Esophagus muscularis mucosa (tissue), 4 donors: ENCODE results near the gene B4GALNT2. TPM values are rescaled to one million over a fixed set of nuclear protein-coding genes. Genes with fewer than 3 reads are reported as not detected.
A peak's percentile ranks its signal among the peaks of the same experiment; 100 is the strongest.
"Not testable (repeated sequence)": the region's sequence is repeated elsewhere in the genome, so short reads cannot be mapped to it uniquely, and the experiment has no call there.

Source experiments
- DNase-seq: peaks from one replicate; pipeline ENCODE4 v3.0.0-alpha.2; 2017; ENCODE audit errors: extremely low spot score
- H3K27ac ChIP-seq, 4 donors: fragments of 200-600 bp; sonication (generic); replicated peaks in 1 of 4; 1 replicate in 3 of 4; 2 replicates in 1 of 4; pipeline ENCODE4 v1.5.1; 2016 to 2019; ENCODE audit warnings: mild to moderate bottlenecking in 1 of 4
- H3K27me3 ChIP-seq, 4 donors: fragments of 200-600 bp; sonication (generic); one replicate each; pipeline versions ENCODE4 v1.5.1 to v1.6.0; 2016 to 2019
- H3K36me3 ChIP-seq, 4 donors: fragments of 200-600 bp; sonication (generic); one replicate each; pipeline ENCODE4 v1.5.1; 2016 to 2019
- H3K4me1 ChIP-seq, 4 donors: fragments of 200-600 bp; sonication (generic); one replicate each; pipeline ENCODE4 v1.5.1; 2016 to 2019
- H3K4me3 ChIP-seq, 4 donors: fragments of 200-600 bp; sonication (generic); 1 replicate in 2 of 4; 2 replicates in 2 of 4; pipeline ENCODE4 v1.5.1; 2016 to 2019; ENCODE audit warnings: mild to moderate bottlenecking in 4 of 4, moderate library complexity in 1 of 4
- H3K9me3 ChIP-seq, 4 donors: fragments of 200-600 bp; sonication (generic); 1 replicate in 3 of 4; 2 replicates in 1 of 4; pipeline ENCODE4 v1.5.1; 2016 to 2019
- CTCF ChIP-seq, 3 experiments: fragments of 200-600 bp in 2 of 3; fragments of 450-650 bp in 1 of 3; sonication (generic) in 2 of 3; IDR thresholded peaks; one replicate each; pipeline ENCODE4 v1.5.1; 2017 to 2019; ENCODE audit warnings: antibody characterized with exemption in 3 of 3, mild to moderate bottlenecking in 2 of 3, moderate library complexity in 1 of 3
- EP300 ChIP-seq: sonication (generic); formaldehyde crosslinking; IDR thresholded peaks from one replicate; pipeline ENCODE4 v1.6.1; 2017; ENCODE audit warnings: antibody characterized with exemption
- POLR2A ChIP-seq: fragments of 450-650 bp; IDR thresholded peaks from one replicate; pipeline ENCODE4 v1.6.1; 2017; ENCODE audit warnings: antibody characterized with exemption, moderate library complexity, mild to moderate bottlenecking, low read depth
- POLR2AphosphoS5 ChIP-seq, 2 donors: sonication (generic); formaldehyde crosslinking; IDR thresholded peaks; one replicate each; pipeline ENCODE4 v1.6.1; 2017; ENCODE audit warnings: antibody characterized with exemption in 2 of 2
- WGBS: methylation state at CpG from one replicate; pipeline ENCODE4 v1.1.5; 2018; 5-methylcytosine and 5-hydroxymethylcytosine counted together
- intact Hi-C: fragments of 100-400 bp; cut with DNase I; formaldehyde crosslinking; loops from one replicate; pipeline ENCODE4 v1.15.1; 2023
- total RNA-seq, 4 donors: library from RNA; depleted of rRNA; stranded (reverse); fragments of >200 nt; gene quantifications; one replicate each; pipeline versions ENCODE4 v1.1.0 to v1.2.1, GENCODE V29; 2016

B4GALNT2 gene, protein sequence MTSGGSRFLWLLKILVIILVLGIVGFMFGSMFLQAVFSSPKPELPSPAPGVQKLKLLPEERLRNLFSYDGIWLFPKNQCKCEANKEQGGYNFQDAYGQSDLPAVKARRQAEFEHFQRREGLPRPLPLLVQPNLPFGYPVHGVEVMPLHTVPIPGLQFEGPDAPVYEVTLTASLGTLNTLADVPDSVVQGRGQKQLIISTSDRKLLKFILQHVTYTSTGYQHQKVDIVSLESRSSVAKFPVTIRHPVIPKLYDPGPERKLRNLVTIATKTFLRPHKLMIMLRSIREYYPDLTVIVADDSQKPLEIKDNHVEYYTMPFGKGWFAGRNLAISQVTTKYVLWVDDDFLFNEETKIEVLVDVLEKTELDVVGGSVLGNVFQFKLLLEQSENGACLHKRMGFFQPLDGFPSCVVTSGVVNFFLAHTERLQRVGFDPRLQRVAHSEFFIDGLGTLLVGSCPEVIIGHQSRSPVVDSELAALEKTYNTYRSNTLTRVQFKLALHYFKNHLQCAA
- not detected for total RNA-seq

DNA sequence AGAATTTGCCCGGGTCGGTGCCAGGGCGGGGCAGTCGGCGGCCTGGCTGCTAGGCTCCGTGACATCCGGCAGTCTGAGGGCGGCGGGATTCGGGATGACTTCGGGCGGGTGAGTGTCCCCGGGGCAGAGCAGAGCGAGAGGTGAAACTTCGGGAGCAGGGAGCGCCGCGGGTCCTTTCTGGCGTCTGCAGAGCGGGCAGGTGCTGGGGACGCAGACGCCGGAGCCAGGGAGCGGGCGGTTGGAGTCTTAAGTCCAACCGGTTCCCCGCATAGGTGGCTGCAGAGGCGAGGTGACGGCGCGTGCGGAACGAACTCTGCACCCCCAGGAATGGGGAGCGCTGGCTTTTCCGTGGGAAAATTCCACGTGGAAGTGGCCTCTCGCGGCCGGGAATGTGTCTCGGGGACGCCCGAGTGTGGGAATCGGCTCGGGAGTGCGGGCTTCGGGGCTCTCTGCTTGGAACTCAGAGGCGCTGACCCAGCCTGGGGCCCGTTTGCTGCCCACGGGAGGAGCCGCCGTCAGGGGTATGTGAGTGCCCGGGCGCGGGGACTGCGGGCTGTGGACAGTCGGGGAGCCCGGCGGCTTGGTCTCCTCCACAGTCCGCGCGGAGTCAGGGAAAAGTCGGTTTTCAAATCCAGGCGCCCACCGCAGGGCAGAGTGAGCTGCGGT, at the start of gene B4GALNT2:
TSS of gene B4GALNT2 (plus strand) at position 71 of the 666 bp plus-strand sequence. CDS start at position 95, 24 bp downstream.
- Histone ChIP-seq H3K27me3 (peaks cover 0 to 80% (median 27%) of the 10 kb centered on the region in 4 donors), H3K36me3 (no peaks in the 10 kb centered on the region), H3K27ac (no peak within 1 kb of the TSS), H3K4me3 (peak within 1 kb of the TSS; percentile 12 to 37 (median 36)), H3K9me3 (peaks cover 0 to 9% (median 5%) of the 10 kb centered on the region in 4 donors), H3K4me1 (peaks cover 9 to 14% (median 11%) of the 10 kb centered on the region in 4 donors)
- WGBS: 4% methylated on average over 34 of the region's 65 CpGs
- DNase-seq: no peak
- intact Hi-C loops: no loop called here
- TF ChIP-seq POLR2A (no peak), POLR2AphosphoS5 (IDR thresholded peaks at IDR 0.05) (no peak), EP300 (no peak), CTCF (IDR thresholded peaks at IDR 0.05) (no peak)

DNA sequence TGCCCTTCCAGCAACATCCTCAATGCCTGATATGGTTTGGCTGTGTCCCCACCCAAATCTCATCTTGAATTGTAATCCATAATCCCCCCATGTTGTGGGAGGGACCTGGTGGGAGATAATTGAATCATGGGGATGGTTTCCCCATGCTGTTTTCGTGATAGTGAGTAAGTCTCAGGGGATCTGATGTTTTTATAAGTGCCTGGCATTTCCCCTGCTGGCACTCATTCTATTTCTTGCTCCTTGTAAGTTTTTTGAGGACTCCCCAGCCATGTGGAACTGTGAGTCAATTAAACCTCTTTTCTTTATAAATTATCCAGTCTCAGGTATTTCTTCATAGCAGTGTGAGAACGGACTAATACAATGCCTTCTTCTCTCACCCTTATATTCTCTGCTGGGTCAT, 47.5 kb upstream of the B4GALNT2 start:
- H3K27me3 ChIP-seq: peaks cover 0 to 64% (median 0%) of the 10 kb centered on the region in 4 donors

GRCh38 chr17:49085565-49086315, 46.8 kb upstream of the B4GALNT2 start:
- no peak for DNase-seq
- Histone ChIP-seq H3K4me3 (no peak overlapping the region), H3K4me1 (no peaks in the 10 kb centered on the region), H3K27me3 (peaks cover 0 to 59% (median 0%) of the 10 kb centered on the region in 4 donors), H3K9me3 (no peaks in the 10 kb centered on the region), H3K27ac (no peak overlapping the region), H3K36me3 (no peaks in the 10 kb centered on the region)
- TF ChIP-seq CTCF (IDR thresholded peaks at IDR 0.05): no peak
- 86% methylated on average over 5 of the region's 5 CpGs for WGBS
- intact Hi-C loops: no loop called here

More for the DNA sequence above, 47.5 kb upstream of the B4GALNT2 start:
- intact Hi-C loops, H3K27ac ChIP-seq, H3K4me3 ChIP-seq, H3K9me3 ChIP-seq, DNase-seq, H3K4me1 ChIP-seq, H3K36me3 ChIP-seq: not testable (repeated sequence)
- WGBS: 51% methylated on average over 2 of the region's 2 CpGs

DNA sequence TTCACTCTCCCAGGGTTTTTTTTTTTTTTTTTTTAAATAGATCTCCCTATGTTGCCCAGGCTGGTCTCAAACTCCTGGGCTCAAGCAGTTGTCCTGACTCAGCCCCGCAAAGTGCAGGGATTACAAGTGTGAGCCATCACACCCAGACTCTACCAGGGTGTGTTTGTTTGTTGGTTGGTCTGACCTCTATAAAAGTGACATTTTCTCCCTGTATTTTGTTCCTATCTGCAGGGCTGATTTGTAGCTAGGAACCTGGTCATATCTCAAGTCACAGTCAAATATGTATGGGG, 46.3 kb upstream of the B4GALNT2 start:
- TF ChIP-seq POLR2A (no peak), EP300 (no peak)
- H3K9me3 ChIP-seq: no peaks in the 10 kb centered on the region
- no peak overlapping the region for H3K27ac ChIP-seq
- no peaks in the 10 kb centered on the region for H3K36me3 ChIP-seq
- peaks cover 0 to 56% (median 0%) of the 10 kb centered on the region in 4 donors for H3K27me3 ChIP-seq
- 35% methylated on average over 1 of the region's 1 CpG for WGBS
- H3K4me1 ChIP-seq: no peaks in the 10 kb centered on the region
- no peak overlapping the region for H3K4me3 ChIP-seq
- intact Hi-C loops: no loop called here
- no peak for DNase-seq

DNA sequence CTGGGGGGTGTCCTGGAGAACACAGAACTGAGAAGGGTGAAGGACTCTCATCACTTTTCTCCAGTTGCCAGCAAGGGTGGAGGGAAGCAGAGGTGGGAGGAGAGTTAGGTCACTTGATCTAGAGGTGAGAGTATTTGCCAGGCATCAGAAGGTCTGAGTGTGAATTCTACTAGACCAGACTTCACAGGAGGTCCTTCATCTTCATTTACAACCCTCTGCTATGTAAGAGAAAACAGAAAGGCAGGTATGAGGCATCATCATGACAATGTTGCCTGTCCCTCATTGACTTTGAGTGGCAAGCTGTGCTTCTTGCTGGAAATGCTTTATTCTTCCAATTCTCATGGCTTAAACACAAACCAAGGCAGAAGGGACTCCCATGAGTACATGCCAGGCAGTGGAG, 45.9 kb upstream of the B4GALNT2 start:
- TF ChIP-seq EP300 (no peak), CTCF (IDR thresholded peaks at IDR 0.05) (no peak), POLR2AphosphoS5 (IDR thresholded peaks at IDR 0.05) (no peak)
- no peaks in the 10 kb centered on the region for H3K9me3 ChIP-seq
- intact Hi-C loops: no loop called here
- H3K27ac ChIP-seq: no peak overlapping the region
- DNase-seq: no peak
- H3K4me3 ChIP-seq: no peak overlapping the region
- H3K4me1 ChIP-seq: no peaks in the 10 kb centered on the region
- H3K27me3 ChIP-seq: peaks cover 0 to 60% (median 0%) of the 10 kb centered on the region in 4 donors
- no peaks in the 10 kb centered on the region for H3K36me3 ChIP-seq
